ENCODE results near the gene DBET.
"Not testable (repeated sequence)": the region's sequence is repeated elsewhere in the genome, so short reads cannot be mapped to it uniquely, and the experiment has no call there.

DBET gene

DNA sequence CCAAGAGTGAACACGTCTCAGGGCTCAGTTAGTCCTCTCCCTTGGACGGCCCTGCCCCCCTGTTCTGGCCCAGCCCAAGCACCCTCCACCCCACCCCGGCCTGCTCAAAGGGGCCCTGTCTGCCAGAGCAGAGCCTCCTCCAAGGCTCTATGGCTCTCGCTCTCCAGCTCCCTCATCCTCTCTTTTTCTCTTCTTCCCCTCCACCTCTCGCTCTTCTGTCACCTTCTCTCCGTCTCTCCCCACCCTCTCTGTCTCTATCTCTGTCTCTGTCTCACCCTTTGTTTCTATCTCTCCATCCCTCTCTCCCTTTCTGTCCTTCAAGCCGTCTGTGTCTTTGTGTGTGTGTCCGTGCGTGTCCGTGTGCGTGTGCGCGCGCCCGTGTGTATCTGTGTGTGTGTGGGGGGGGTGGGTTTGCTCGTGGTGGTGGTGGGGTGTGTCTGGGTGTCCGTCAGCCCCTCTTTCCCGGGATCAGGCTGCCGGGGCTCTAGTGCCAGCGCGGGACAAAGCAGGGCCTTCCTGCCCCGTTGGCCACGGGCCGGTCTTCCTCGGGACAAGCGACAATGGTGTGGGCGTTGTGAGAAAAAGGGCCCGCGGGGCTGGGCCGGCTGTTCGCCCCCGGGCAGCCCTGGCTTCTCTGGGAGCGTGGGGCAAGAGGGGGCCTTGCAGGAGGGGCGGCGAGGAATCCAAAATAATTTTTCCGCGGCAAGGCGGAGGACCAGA is 45.9 kb upstream of the DBET start:
- Histone ChIP-seq H3K27me3 (peaks cover 98% of the 10 kb centered on the region), H3K4me1 (ENCODE audit: control insufficient read depth in 1 of 2, insufficient read depth in 1 of 2, low read depth in 1 of 2, low read length in 1 of 2) (no peaks in the 10 kb centered on the region), H3K4me3 (ENCODE audit: low read depth in 1 of 2, low read length in 1 of 2) (no peak overlapping the region), H3K27ac (no peak overlapping the region), H3K36me3 (no peaks in the 10 kb centered on the region), H3K9me3 (no peaks in the 10 kb centered on the region)
- TF ChIP-seq, protein P1, sequence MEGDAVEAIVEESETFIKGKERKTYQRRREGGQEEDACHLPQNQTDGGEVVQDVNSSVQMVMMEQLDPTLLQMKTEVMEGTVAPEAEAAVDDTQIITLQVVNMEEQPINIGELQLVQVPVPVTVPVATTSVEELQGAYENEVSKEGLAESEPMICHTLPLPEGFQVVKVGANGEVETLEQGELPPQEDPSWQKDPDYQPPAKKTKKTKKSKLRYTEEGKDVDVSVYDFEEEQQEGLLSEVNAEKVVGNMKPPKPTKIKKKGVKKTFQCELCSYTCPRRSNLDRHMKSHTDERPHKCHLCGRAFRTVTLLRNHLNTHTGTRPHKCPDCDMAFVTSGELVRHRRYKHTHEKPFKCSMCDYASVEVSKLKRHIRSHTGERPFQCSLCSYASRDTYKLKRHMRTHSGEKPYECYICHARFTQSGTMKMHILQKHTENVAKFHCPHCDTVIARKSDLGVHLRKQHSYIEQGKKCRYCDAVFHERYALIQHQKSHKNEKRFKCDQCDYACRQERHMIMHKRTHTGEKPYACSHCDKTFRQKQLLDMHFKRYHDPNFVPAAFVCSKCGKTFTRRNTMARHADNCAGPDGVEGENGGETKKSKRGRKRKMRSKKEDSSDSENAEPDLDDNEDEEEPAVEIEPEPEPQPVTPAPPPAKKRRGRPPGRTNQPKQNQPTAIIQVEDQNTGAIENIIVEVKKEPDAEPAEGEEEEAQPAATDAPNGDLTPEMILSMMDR (IDR thresholded peaks at IDR 0.05): no peak

DNA sequence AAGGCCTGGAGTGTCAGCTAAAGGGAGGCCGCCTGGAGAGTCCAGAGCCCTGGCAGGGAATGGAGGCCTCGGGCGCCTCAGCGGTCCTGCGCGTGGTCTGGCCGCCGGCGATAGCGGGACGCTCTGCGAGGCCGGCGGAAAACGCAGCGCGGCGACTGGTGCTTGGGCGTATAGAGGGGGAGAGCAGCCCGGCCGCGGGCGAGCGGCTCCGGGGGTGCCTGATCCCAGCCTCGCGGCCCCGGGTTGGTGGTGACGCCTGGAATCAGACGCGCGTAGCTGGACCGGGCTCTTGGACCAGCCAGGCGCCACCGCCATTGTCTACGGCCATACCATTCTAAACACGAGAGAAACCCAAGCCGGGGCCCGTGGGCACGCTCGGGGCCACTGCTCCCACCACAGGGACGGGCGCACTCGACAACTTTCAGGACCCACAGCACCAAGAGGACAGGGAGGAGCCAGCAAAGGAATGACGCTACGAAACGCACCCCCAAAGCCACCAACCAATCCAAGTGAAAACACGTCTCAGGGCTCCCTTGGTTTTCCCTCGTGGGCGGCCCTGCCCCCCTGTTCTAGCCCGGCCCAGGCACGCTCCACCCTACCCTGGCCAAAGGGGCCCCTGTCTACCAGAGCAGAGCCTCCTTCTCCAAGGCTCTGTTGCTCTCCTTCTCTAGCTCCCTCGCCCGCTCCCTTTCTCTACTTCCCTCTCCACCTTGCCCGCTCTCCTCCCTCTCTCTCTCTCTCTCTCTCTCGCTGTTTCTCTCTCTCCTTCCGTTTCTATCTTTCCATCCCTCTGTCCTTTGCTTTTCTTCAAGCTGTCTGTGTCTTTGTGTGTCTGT is 45.1 kb upstream of the DBET start:
- Histone ChIP-seq H3K36me3 (no peaks in the 10 kb centered on the region), H3K4me3 (ENCODE audit: low read depth in 1 of 2, low read length in 1 of 2) (no peak overlapping the region), H3K4me1 (ENCODE audit: control insufficient read depth in 1 of 2, insufficient read depth in 1 of 2, low read depth in 1 of 2, low read length in 1 of 2) (no peaks in the 10 kb centered on the region), H3K27me3 (peaks cover 94% of the 10 kb centered on the region), H3K27ac (no peak overlapping the region), H3K9me3 (no peaks in the 10 kb centered on the region)
- TF ChIP-seq, protein P1 (IDR thresholded peaks at IDR 0.05): no peak

DNA sequence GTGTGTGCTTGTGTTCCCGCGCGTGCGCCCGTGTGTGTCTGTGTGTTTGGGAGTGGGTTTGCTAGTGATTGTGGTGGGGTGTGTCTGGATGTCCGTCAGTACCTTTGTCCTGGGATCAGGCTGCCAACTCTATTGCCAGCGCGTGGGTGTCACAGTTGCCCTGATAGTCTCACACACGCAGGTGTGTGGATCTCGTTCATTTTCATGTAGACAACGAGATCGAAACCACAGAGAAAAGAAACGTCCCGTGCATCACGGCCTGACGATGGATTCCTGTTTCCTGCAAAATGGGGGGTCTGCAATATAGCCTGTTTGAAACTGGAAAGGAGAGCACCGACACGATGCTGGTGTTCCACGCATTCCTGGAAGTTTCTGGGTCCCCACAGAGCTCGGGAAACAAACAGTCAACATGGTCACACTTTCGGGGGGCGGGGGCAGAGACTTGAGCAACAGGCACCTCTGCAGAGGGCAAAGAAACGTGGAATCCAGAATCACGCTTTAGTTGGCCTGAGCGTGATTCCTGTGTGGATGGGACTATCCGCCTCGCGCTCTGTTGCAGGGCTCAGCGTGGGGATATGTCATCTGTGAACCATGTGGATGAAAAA is 44.3 kb upstream of the DBET start:
- not testable (repeated sequence) for H3K4me3 ChIP-seq (ENCODE audit: low read depth in 1 of 2, low read length in 1 of 2); H3K9me3 ChIP-seq; H3K4me1 ChIP-seq (ENCODE audit: control insufficient read depth in 1 of 2, insufficient read depth in 1 of 2, low read depth in 1 of 2, low read length in 1 of 2); H3K36me3 ChIP-seq; H3K27ac ChIP-seq
- H3K27me3 ChIP-seq: peaks cover 87% of the 10 kb centered on the region

DNA sequence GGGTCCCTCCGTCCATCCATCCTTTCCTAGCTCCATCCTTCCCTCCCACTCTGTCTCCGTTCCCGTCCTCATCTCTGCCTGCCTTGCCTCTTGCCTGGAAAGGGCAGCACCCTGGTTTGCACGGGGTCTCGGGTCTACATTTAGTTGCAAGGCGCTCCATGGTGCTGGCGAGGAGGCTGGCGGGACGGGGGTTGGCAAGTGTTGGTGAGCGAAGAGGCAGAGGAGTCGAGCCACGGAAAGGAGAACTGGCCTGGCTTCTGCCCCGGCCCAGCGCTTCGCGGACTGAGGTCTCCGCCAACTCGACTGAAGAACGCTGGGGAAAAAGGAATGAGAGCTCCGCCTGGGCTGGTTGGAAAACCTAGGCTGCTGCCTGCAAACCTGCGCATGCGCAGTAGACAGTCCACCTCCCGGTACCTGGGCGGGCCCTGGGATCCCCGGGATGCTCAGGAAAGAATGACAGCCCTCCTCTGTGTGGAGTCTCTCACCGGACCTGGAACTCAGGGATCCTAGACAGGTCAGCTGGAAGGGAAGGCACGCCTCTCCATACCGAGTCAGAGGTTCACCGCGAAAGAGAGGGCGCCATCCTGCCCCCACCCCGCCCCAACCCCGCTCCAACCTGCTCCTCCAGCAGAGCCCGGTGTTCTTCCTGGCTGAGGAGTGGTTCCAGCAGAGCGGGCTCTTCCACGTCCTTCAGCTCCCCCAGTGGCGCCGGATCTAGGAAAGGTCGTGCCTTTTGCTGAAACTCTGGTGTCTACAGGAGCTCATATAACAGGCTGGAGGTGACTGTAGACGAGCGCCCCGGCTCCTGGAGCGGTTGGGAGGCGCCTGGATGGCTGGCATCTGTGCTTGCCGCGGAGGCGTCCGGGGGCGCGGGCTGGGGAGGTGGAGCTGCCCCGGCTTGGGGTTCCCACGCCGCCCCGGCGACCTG is 43.2 kb upstream of the DBET start:
- TF ChIP-seq, protein P1 (IDR thresholded peaks at IDR 0.05): no peak
- H3K27me3 ChIP-seq: peaks cover 81% of the 10 kb centered on the region
- no peaks in the 10 kb centered on the region for H3K9me3 ChIP-seq
- H3K4me3 ChIP-seq (ENCODE audit: low read depth in 1 of 2, low read length in 1 of 2): no peak overlapping the region
- H3K4me1 ChIP-seq (ENCODE audit: control insufficient read depth in 1 of 2, insufficient read depth in 1 of 2, low read depth in 1 of 2, low read length in 1 of 2): no peaks in the 10 kb centered on the region
- no peaks in the 10 kb centered on the region for H3K36me3 ChIP-seq
- H3K27ac ChIP-seq: no peak overlapping the region

DNA sequence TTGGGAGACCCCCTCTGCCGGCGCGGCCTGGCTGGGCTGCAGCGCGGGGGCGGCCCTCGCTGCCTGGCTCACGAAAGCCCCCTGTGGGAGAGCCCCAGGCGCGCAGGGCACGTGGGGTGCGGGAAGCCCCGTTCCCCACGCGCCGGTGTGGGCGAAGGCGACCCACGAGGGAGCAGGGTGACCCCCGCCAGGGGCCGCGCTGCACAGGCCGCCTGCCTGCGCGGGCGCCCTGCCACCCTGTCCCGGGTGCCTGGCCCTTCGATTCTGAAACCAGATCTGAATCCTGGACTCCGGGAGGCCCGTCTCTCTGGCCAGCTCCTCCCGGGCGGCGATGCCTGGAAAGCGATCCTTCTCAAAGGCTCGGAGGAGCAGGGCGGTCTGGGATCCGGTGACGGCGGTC is 42.3 kb upstream of the DBET start:
- H3K4me3 ChIP-seq (ENCODE audit: low read depth in 1 of 2, low read length in 1 of 2); H3K9me3 ChIP-seq; H3K4me1 ChIP-seq (ENCODE audit: control insufficient read depth in 1 of 2, insufficient read depth in 1 of 2, low read depth in 1 of 2, low read length in 1 of 2); H3K27ac ChIP-seq; H3K36me3 ChIP-seq: not testable (repeated sequence)
- peaks cover 72% of the 10 kb centered on the region for H3K27me3 ChIP-seq

DNA sequence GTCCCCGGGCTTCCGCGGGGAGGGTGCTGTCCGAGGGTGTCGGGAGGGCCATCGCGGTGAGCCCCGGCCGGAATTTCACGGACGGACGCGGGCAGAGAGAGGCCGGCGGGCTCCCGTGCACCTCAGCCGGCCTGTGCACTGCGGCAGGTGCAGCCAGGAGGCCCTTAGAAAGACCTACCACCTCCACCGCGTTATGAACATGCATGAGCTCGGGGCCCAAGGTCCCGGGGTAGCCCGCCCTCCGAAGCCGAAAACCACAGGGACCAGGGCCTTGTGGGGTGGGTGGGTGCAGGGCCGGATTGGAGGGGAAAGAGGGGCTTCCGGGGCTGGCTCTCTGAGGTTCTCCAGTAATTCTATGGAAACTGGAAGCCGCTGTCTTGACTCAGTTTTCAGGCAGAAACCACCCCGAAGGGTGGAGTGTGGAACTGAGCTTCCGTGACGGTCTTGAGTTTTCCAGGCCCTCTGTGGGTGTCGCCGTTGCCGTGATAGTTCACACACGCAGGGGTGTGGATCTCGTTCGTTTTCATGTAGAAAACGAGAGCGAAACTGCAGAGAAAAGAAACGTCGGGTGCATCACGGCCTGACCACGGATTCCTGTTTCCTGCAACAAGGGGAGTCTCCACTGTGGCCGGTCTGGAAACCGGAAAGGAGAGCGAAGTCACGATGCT is 41.6 kb upstream of the DBET start:
- H3K4me1 ChIP-seq (ENCODE audit: control insufficient read depth in 1 of 2, insufficient read depth in 1 of 2, low read depth in 1 of 2, low read length in 1 of 2); H3K4me3 ChIP-seq (ENCODE audit: low read depth in 1 of 2, low read length in 1 of 2); H3K9me3 ChIP-seq; H3K36me3 ChIP-seq; H3K27ac ChIP-seq: not testable (repeated sequence)
- peaks cover 67% of the 10 kb centered on the region for H3K27me3 ChIP-seq

DNA sequence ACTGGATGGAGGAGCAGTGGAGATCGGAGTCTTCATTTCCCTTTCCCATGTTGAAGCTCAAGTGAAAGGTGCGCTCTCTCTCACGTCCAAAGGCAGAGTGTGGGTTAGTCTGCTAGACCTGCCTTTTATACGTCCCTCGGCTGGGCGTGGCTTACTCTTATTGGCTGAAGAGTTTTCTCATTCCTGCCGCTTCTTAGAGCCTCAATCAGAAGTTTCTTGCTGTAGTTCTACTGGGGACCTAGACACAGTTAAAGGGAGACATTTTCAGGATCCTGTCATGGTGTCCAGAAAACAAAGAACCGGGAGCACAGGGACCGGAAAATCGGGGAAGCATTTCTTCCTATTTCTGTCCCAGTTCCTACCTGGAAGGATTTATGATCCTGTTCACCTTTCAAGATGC is 37.1 kb upstream of the DBET start, which contains the start of gene FRG2:
Gene FRG2 (minus strand): TSS at position 101 of the 400 bp plus-strand sequence. CDS start 52 bp downstream, at position 49.
- not testable (repeated sequence) for H3K4me3 ChIP-seq (ENCODE audit: low read depth in 1 of 2, low read length in 1 of 2)

DNA sequence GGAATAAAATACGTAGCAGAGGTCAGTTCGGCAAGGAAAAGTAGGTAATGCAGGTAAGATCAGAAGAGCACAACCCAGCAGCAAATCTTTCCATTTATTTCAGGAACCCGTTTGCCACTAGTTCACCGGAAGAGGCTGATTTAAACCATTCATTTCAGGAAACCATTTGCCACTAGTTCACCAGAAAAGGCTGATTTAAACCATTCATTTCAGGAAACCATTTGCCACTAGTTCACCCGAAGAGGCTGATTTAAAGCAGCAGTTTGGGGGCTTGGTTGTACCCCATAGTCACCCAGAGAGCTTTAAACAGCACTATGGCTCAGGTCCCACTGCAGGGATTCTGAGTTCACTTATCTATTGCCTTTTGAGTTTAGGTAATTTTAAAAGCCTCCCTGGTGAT is 33.0 kb upstream of the DBET start:
- H3K9me3 ChIP-seq; H3K4me1 ChIP-seq (ENCODE audit: control insufficient read depth in 1 of 2, insufficient read depth in 1 of 2, low read depth in 1 of 2, low read length in 1 of 2); H3K27ac ChIP-seq; H3K36me3 ChIP-seq; H3K4me3 ChIP-seq (ENCODE audit: low read depth in 1 of 2, low read length in 1 of 2): not testable (repeated sequence)
- peaks cover 41% of the 10 kb centered on the region for H3K27me3 ChIP-seq

More for the DNA sequence above, 37.1 kb upstream of the DBET start, which contains the start of gene FRG2:
- H3K27ac ChIP-seq; H3K9me3 ChIP-seq; H3K4me1 ChIP-seq (ENCODE audit: control insufficient read depth in 1 of 2, insufficient read depth in 1 of 2, low read depth in 1 of 2, low read length in 1 of 2); H3K36me3 ChIP-seq: not testable (repeated sequence)
- peaks cover 28% of the 10 kb centered on the region for H3K27me3 ChIP-seq

DNA sequence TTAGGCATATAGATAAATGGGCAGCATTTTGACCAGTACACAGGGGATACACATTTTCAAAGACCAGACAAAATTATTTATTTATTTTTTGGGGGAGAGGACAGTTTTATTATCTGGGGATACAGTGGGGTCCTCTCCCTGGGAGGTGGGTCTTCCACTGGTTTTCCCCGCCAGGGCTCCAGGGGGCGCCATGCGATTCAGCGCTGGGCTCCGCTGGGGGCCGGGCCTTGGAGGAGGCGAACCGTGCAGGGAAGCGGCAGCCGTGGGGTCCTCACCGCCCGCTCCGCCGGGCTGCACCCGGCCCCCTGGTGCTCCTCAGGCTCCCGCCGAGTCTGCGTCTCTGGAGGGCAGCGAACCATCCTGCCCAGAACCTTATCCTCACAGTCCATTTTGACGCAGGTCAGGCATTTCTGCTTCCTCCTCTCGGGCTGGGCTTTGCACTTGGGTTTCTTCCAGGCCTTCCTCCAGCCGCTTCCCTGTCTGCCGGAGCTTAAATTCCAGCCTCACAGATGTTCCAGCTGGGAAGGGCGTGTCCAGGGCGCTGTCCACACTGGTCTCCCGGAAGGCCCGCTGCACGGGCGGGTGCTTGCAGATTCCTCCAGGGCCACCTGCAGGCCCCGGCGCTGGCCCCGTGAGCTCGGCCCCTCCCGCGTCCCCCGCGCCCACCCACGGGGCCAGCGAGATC is 26.5 kb upstream of the DBET start:
- not testable (repeated sequence) for H3K36me3 ChIP-seq; H3K4me1 ChIP-seq (ENCODE audit: control insufficient read depth in 1 of 2, insufficient read depth in 1 of 2, low read depth in 1 of 2, low read length in 1 of 2); H3K4me3 ChIP-seq (ENCODE audit: low read depth in 1 of 2, low read length in 1 of 2); H3K9me3 ChIP-seq; H3K27ac ChIP-seq
- peaks cover 67% of the 10 kb centered on the region for H3K27me3 ChIP-seq
